MM.1S (cell line): ENCODE results near the gene JPT2.

Experiments used
- DNase-seq: peaks from one replicate; pipeline ENCODE4 v3.0.0-alpha.2; 2015
- H2AFZ ChIP-seq: fragments of 300-600 bp; sonication (generic); 2 replicates; pipeline ENCODE4 v1.6.0; 2016; ENCODE audit warnings: antibody characterized with exemption, low read length
- H3F3A ChIP-seq: fragments of 300-600 bp; sonication (generic); 2 replicates; pipeline ENCODE4 v1.6.1; 2016; ENCODE audit warnings: mild to moderate bottlenecking, antibody characterized with exemption, low read length, moderate library complexity, mixed read lengths; ENCODE audit not compliant: insufficient read depth
- H3K27ac ChIP-seq: fragments of 300-600 bp; sonication (generic); 2 replicates; pipeline ENCODE4 v1.5.1; 2016; ENCODE audit warnings: mild to moderate bottlenecking, low read length
- H3K27me3 ChIP-seq: fragments of 300-600 bp; sonication (generic); replicated peaks from 2 replicates; pipeline ENCODE4 v1.6.0; 2016; ENCODE audit warnings: low read length; ENCODE audit not compliant: insufficient read depth
- H3K36me3 ChIP-seq: fragments of 300-600 bp; sonication (generic); replicated peaks from 2 replicates; pipeline ENCODE4 v1.6.1; 2016; ENCODE audit warnings: mild to moderate bottlenecking, low read length, mixed read lengths; ENCODE audit not compliant: insufficient read depth
- H3K4me1 ChIP-seq: fragments of 300-600 bp; sonication (generic); 2 replicates; pipeline ENCODE4 v1.6.1; 2016; ENCODE audit warnings: low read length, mixed read lengths
- H3K4me2 ChIP-seq: fragments of 300-600 bp; sonication (generic); 2 replicates; pipeline ENCODE4 v1.6.0; 2016; ENCODE audit warnings: low read depth, low read length
- H3K4me3 ChIP-seq: fragments of 300-600 bp; sonication (generic); 2 replicates; pipeline ENCODE4 v1.5.1; 2016; ENCODE audit warnings: low read length, mixed read lengths
- H3K79me2 ChIP-seq: fragments of 300-600 bp; sonication (generic); 2 replicates; pipeline ENCODE4 v1.6.1; 2016; ENCODE audit warnings: mixed run types, low read length, mixed read lengths
- H3K9ac ChIP-seq: fragments of 300-600 bp; sonication (generic); 2 replicates; pipeline ENCODE4 v1.6.1; 2016; ENCODE audit warnings: low read length, mixed read lengths
- H3K9me2 ChIP-seq: fragments of 300-600 bp; sonication (generic); replicated peaks from 2 replicates; pipeline ENCODE4 v1.6.1; 2016; ENCODE audit warnings: mild to moderate bottlenecking, low read length, mixed read lengths; ENCODE audit not compliant: insufficient read depth
- H3K9me3 ChIP-seq: fragments of 300-600 bp; sonication (generic); replicated peaks from 2 replicates; pipeline ENCODE4 v1.6.1; 2016; ENCODE audit warnings: mild to moderate bottlenecking, low read length, mixed read lengths; ENCODE audit not compliant: insufficient read depth
- H4K20me1 ChIP-seq: fragments of 300-600 bp; sonication (generic); 2 replicates; pipeline ENCODE4 v1.6.1; 2016; ENCODE audit warnings: mild to moderate bottlenecking, low read length, moderate library complexity, mixed read lengths; ENCODE audit not compliant: insufficient read depth
- EZH2 ChIP-seq: fragments of 300-600 bp; sonication (generic); optimal IDR thresholded peaks from 2 replicates; pipeline ENCODE3; 2017; ENCODE audit warnings: low read depth, mild to moderate bottlenecking, antibody characterized with exemption, low read length, mixed read lengths
- EZH2phosphoT487 ChIP-seq: fragments of 300-600 bp; sonication (generic); IDR thresholded peaks from 2 replicates; pipeline ENCODE4 v1.6.1; 2018; ENCODE audit warnings: antibody characterized with exemption, low read length
- TF ChIP-seq, protein P1 (sequence below): fragments of 300-600 bp; sonication (generic); IDR thresholded peaks from 2 replicates; pipeline ENCODE4 v1.5.1; 2016; ENCODE audit warnings: antibody characterized with exemption, low read length, mixed read lengths

JPT2 gene

DNA sequence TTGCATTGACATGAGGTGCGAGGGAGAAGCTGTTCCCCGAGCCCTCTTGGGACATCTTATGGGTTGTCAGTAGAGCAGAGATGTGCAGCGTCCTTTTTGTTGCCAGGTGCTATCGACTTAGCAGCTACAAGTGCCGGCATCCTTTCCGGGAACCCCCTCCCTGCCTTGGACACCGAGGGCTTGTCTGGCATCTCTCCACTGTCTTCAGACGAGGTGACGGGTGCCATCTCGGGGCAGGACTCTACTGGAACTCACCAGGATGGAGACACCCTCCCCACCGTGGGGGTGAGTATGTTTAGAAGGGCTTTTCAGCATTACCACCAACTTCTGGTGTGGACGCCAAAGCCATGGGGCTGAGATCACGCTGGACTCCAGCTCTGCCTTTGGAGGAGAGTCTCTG, 11.8 kb upstream of the JPT2 start:
- no peaks in the 10 kb centered on the region for H3K36me3 ChIP-seq
- no peaks in the 10 kb centered on the region for H3K9me2 ChIP-seq
- no peaks in the 10 kb centered on the region for H3K4me1 ChIP-seq
- H3K9ac ChIP-seq, result no peak overlapping the region
- DNase-seq, result no peak
- no peaks in the 10 kb centered on the region for H4K20me1 ChIP-seq
- no peak overlapping the region for H2AFZ ChIP-seq
- no peaks in the 10 kb centered on the region for H3K9me3 ChIP-seq
- TF ChIP-seq, protein P1, sequence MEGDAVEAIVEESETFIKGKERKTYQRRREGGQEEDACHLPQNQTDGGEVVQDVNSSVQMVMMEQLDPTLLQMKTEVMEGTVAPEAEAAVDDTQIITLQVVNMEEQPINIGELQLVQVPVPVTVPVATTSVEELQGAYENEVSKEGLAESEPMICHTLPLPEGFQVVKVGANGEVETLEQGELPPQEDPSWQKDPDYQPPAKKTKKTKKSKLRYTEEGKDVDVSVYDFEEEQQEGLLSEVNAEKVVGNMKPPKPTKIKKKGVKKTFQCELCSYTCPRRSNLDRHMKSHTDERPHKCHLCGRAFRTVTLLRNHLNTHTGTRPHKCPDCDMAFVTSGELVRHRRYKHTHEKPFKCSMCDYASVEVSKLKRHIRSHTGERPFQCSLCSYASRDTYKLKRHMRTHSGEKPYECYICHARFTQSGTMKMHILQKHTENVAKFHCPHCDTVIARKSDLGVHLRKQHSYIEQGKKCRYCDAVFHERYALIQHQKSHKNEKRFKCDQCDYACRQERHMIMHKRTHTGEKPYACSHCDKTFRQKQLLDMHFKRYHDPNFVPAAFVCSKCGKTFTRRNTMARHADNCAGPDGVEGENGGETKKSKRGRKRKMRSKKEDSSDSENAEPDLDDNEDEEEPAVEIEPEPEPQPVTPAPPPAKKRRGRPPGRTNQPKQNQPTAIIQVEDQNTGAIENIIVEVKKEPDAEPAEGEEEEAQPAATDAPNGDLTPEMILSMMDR, result no peak
- TF ChIP-seq EZH2phosphoT487, result no peak
- no peak for TF ChIP-seq EZH2
- H3K27me3 ChIP-seq, result no peaks in the 10 kb centered on the region
- H3K4me2 ChIP-seq, result no peak overlapping the region
- H3K79me2 ChIP-seq, result no peaks in the 10 kb centered on the region
- no peaks in the 10 kb centered on the region for H3F3A ChIP-seq
- no peak overlapping the region for H3K4me3 ChIP-seq
- no peak overlapping the region for H3K27ac ChIP-seq

DNA sequence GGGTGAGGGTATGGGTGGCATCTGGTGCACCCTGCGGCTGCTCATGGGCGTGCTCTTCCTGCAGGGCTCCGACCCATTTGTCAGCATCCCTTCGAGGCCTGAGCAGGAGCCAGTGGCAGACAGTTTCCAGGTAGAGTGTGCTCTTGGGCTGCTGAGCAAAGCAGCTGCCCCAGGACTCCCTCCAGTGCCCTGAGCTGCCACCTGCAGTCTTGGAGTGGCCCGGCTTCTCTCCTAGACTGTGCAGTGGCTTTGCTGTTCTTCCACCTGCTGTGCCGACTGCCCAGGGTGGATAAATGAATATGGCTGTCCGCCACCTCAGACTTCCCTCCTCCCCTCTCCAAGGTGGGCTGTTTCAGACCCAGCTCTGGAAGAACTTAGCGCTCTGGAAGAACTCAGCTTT, 10.8 kb upstream of the JPT2 start:
- no peaks in the 10 kb centered on the region for H4K20me1 ChIP-seq
- no peak overlapping the region for H3K4me3 ChIP-seq
- no peak overlapping the region for H3K9ac ChIP-seq
- no peaks in the 10 kb centered on the region for H3K79me2 ChIP-seq
- no peak overlapping the region for H3K4me2 ChIP-seq
- TF ChIP-seq EZH2 (no peak), EZH2phosphoT487 (no peak)
- TF ChIP-seq, protein P1, result no peak
- no peak overlapping the region for H3K27ac ChIP-seq
- H3K27me3 ChIP-seq, result no peaks in the 10 kb centered on the region
- no peak overlapping the region for H2AFZ ChIP-seq
- H3F3A ChIP-seq, result no peaks in the 10 kb centered on the region
- H3K36me3 ChIP-seq, result no peaks in the 10 kb centered on the region
- H3K9me3 ChIP-seq, result no peaks in the 10 kb centered on the region
- H3K9me2 ChIP-seq, result no peaks in the 10 kb centered on the region
- no peak for DNase-seq
- H3K4me1 ChIP-seq, result no peaks in the 10 kb centered on the region

DNA sequence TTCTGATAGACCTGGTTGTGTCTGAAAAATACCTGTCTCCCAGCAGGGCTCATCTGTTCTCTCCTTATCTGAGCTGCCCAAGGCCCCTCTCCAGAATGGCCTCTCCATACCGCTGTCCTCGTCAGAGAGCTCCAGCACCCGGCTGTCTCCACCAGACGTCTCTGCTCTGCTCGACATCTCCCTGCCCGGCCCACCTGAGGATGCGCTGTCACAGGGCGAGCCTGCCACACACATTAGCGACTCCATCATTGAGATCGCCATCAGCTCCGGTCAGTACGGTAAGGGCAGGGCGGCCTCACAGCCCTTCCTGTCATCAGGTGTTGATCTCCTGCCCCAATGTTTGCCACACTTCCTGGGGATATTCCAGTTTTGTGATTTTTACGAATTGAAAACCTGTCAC, 10.2 kb upstream of the JPT2 start:
- H3K79me2 ChIP-seq, result no peaks in the 10 kb centered on the region
- no peak overlapping the region for H3K4me3 ChIP-seq
- no peak overlapping the region for H2AFZ ChIP-seq
- H3K27me3 ChIP-seq, result no peaks in the 10 kb centered on the region
- no peak overlapping the region for H3K27ac ChIP-seq
- H3K9me3 ChIP-seq, result no peaks in the 10 kb centered on the region
- no peaks in the 10 kb centered on the region for H3K9me2 ChIP-seq
- no peaks in the 10 kb centered on the region for H3F3A ChIP-seq
- H3K4me1 ChIP-seq, result no peaks in the 10 kb centered on the region
- no peaks in the 10 kb centered on the region for H3K36me3 ChIP-seq
- TF ChIP-seq, protein P1, result no peak
- TF ChIP-seq EZH2 (no peak), EZH2phosphoT487 (no peak)
- no peaks in the 10 kb centered on the region for H4K20me1 ChIP-seq
- no peak overlapping the region for H3K4me2 ChIP-seq
- H3K9ac ChIP-seq, result no peak overlapping the region
- no peak for DNase-seq
